Keratinocyte (primary cell): ENCODE measurements around the gene DDX60.

Experiments used
- CTCF ChIP-seq, 3 experiments: IDR thresholded peaks in 1 of 3; conservative IDR thresholded peaks in 1 of 3; optimal IDR thresholded peaks in 1 of 3; 2 replicates in 2 of 3; 3 replicates in 1 of 3; pipeline versions ENCODE3 to v1.5.1; 2011; ENCODE audit warnings: low read length in 3 of 3, mild to moderate bottlenecking in 3 of 3, moderate library complexity in 2 of 3, control low read depth in 1 of 3, inconsistent platforms in 1 of 3; ENCODE audit not compliant: insufficient read depth in 2 of 3; ENCODE audit errors: extremely low read depth in 1 of 3
- EZH2 ChIP-seq: IDR thresholded peaks from one replicate; pipeline ENCODE4 v1.6.1; 2012; ENCODE audit warnings: inconsistent platforms, mild to moderate bottlenecking, low read length, moderate library complexity

DNA sequence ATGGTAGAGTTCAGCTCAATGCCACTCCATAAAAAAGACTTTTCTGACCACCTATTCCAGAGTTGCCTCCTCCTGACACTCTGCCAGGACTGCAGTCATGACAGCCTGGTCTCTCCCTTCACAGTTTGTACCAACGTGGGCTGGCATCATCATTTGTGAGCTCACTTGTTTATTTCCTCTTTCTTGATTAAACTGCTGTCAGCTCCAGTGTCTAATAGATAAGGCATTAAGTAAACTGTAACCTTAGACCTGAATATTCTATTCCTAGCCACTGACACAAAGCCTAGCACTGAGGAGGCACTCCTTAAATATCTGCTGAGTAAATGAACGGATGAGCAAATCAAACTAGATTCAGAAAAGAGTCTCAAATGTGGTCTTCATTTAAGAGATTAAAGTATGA lies 48.7 kb downstream of the DDX60 start:
- no peak for TF ChIP-seq CTCF (optimal IDR thresholded peaks at IDR 0.05 in 1 of 3, IDR thresholded peaks at IDR 0.05 in 1 of 3, conservative IDR thresholded peaks at IDR 0.05 in 1 of 3; ENCODE audit: extremely low read depth in 1 of 3, insufficient read depth in 2 of 3, low read length in 3 of 3)
- no peak for TF ChIP-seq EZH2
